Bronchial epithelial cell (primary cell): Measurements from ENCODE around the gene PTPN14. TPM values are rescaled to one million over a fixed set of nuclear protein-coding genes. Genes with fewer than 3 reads are reported as not detected.

Experiments
- DNase-seq: peaks from one replicate; pipeline ENCODE4 v3.0.0-alpha.2; 2010; ENCODE audit warnings: low read depth
- FAIRE-seq: peaks from 2 replicates; lab custom pipeline; 2011; peaks lifted over from hg19 to GRCh38; lab: Jason Lieb, UNC
- H3K27me3 ChIP-seq: 2 replicates; pipeline ENCODE4 v1.5.1; 2011; ENCODE audit warnings: low read length; ENCODE audit not compliant: control insufficient read depth, insufficient read depth
- H3K36me3 ChIP-seq: 2 replicates; pipeline ENCODE4 v1.5.1; 2011; ENCODE audit warnings: low read length; ENCODE audit not compliant: control insufficient read depth, insufficient read depth
- H3K4me3 ChIP-seq: 2 replicates; pipeline ENCODE4 v1.5.1; 2011; ENCODE audit warnings: mild to moderate bottlenecking, low read depth, low read length, control low read depth
- CTCF ChIP-seq: IDR thresholded peaks from 2 replicates; pipeline ENCODE4 v1.5.1; 2011; ENCODE audit warnings: mild to moderate bottlenecking, moderate library complexity, low read length, control low read depth, inconsistent platforms; ENCODE audit not compliant: insufficient read depth, severe bottlenecking
- total RNA-seq: library from RNA; depleted of rRNA; stranded (reverse); fragments of >200 nt; gene quantifications from 2 replicates; pipeline ENCODE4 v1.2.1, GENCODE V29; 2014

The PTPN14 gene
- total RNA-seq, 1 donor from 2014 or later = 28.4 TPM

GRCh38 chr1:214393086-214393485, 158.3 kb downstream of the PTPN14 start:
- TF ChIP-seq CTCF = no peak
- FAIRE-seq (no peak), DNase-seq (no peak)
- Histone ChIP-seq H3K36me3 (peaks cover 28% of the 10 kb centered on the region), H3K4me3 (no peak overlapping the region), H3K27me3 (no peaks in the 10 kb centered on the region)

- DNase-seq (no peak), FAIRE-seq (no peak)
- peaks cover 28% of the 10 kb centered on the region for H3K36me3 ChIP-seq
- H3K4me3 ChIP-seq = no peak overlapping the region
- TF ChIP-seq CTCF = no peak
- no peaks in the 10 kb centered on the region for H3K27me3 ChIP-seq
These were observed 159.3 kb downstream of the PTPN14 start for GRCh38 chr1:214391873-214392645.

GRCh38 chr1:214389734-214390133, 161.7 kb downstream of the PTPN14 start:
- DNase-seq = no peak
- Histone ChIP-seq H3K27me3 (no peaks in the 10 kb centered on the region), H3K4me3 (no peak overlapping the region), H3K36me3 (peaks cover 38% of the 10 kb centered on the region)
- FAIRE-seq = no peak
- no peak for TF ChIP-seq CTCF

GRCh38 chr1:214386747-214387146, 164.7 kb downstream of the PTPN14 start:
- FAIRE-seq (no peak), DNase-seq (peak; percentile 47)
- no peak for TF ChIP-seq CTCF
- no peak overlapping the region for H3K4me3 ChIP-seq
- H3K36me3 ChIP-seq = peaks cover 39% of the 10 kb centered on the region
- H3K27me3 ChIP-seq = no peaks in the 10 kb centered on the region

GRCh38 chr1:214386333-214386732, 165.1 kb downstream of the PTPN14 start:
- no peak for DNase-seq
- FAIRE-seq = no peak
- Histone ChIP-seq H3K27me3 (no peaks in the 10 kb centered on the region), H3K36me3 (peaks cover 39% of the 10 kb centered on the region), H3K4me3 (no peak overlapping the region)
- TF ChIP-seq CTCF = no peak
